Hepatocyte (in vitro differentiated cells): ENCODE results near the gene ZBED4. TPM values are rescaled to one million over a fixed set of nuclear protein-coding genes. Genes with fewer than 3 reads are reported as not detected.

Experiments
- DNase-seq: peaks from one replicate; pipeline ENCODE4 v3.0.0-alpha.2; 2016; ENCODE audit warnings: low spot score
- H2AFZ ChIP-seq: fragments of 200-600 bp; sonication (generic); 2 replicates; pipeline ENCODE4 v1.6.0; 2016; ENCODE audit warnings: antibody characterized with exemption, mild to moderate bottlenecking
- H3K27ac ChIP-seq: fragments of 200-600 bp; sonication (generic); 2 replicates; pipeline ENCODE4 v1.5.1; 2016; ENCODE audit warnings: mild to moderate bottlenecking
- H3K27me3 ChIP-seq: fragments of 200-600 bp; sonication (generic); 2 replicates; pipeline ENCODE4 v1.6.1; 2016
- H3K36me3 ChIP-seq: fragments of 200-600 bp; sonication (generic); replicated peaks from 2 replicates; pipeline ENCODE4 v1.5.1; 2016; ENCODE audit warnings: low read depth; ENCODE audit not compliant: insufficient read depth
- H3K4me1 ChIP-seq: fragments of 200-600 bp; sonication (generic); 2 replicates; pipeline ENCODE4 v1.5.1; 2016; ENCODE audit warnings: mild to moderate bottlenecking, moderate library complexity; ENCODE audit not compliant: insufficient read depth
- H3K4me2 ChIP-seq: fragments of 200-600 bp; sonication (generic); 2 replicates; pipeline ENCODE4 v1.6.0; 2016
- H3K4me3 ChIP-seq: fragments of 200-600 bp; sonication (generic); 2 replicates; pipeline ENCODE4 v1.5.1; 2016; ENCODE audit warnings: mild to moderate bottlenecking
- H3K79me2 ChIP-seq: fragments of 200-600 bp; sonication (generic); 2 replicates; pipeline ENCODE4 v1.6.0; 2017; ENCODE audit warnings: mild to moderate bottlenecking
- H3K9me2 ChIP-seq: fragments of 200-600 bp; sonication (generic); replicated peaks from 2 replicates; pipeline ENCODE4 v1.6.0; 2017; ENCODE audit warnings: mild to moderate bottlenecking; ENCODE audit not compliant: insufficient read depth
- H3K9me3 ChIP-seq: fragments of 200-600 bp; sonication (generic); 2 replicates; pipeline ENCODE4 v1.5.1; 2016; ENCODE audit warnings: low read depth, mild to moderate bottlenecking
- H4K20me1 ChIP-seq: fragments of 200-600 bp; sonication (generic); 2 replicates; pipeline ENCODE4 v1.6.0; 2016; ENCODE audit warnings: mild to moderate bottlenecking; ENCODE audit not compliant: insufficient read depth, poor library complexity, severe bottlenecking
- EZH2 ChIP-seq: fragments of 200-600 bp; sonication (generic); IDR thresholded peaks from 2 replicates; pipeline ENCODE4 v1.6.1; 2016; ENCODE audit warnings: antibody characterized with exemption, mild to moderate bottlenecking, borderline replicate concordance
- EZH2phosphoT487 ChIP-seq: fragments of 200-600 bp; sonication (generic); IDR thresholded peaks from one replicate; pipeline ENCODE4 v1.6.1; 2018; ENCODE audit warnings: antibody characterized with exemption, mild to moderate bottlenecking, low read depth, moderate library complexity; ENCODE audit not compliant: unreplicated experiment, severe bottlenecking
- WGBS: methylation state at CpG from one replicate; pipeline ENCODE4 v1.1.6; 2016; ENCODE audit warnings: low lambda C conversion rate; ENCODE audit errors: missing lambda C conversion rate; 5-methylcytosine and 5-hydroxymethylcytosine counted together
- polyA plus RNA-seq: library from polyadenylated mRNA; unstranded; fragments of >200 nt; fragmentation: Nextera tagmentation; extraction: Ambion mirVana; gene quantifications from 2 replicates; pipeline ENCODE4 v1.2.1, GENCODE V29; 2016
- total RNA-seq: library from RNA; depleted of rRNA; stranded (reverse); fragments of >200 nt; gene quantifications from 2 replicates; pipeline ENCODE4 v1.2.3, GENCODE V29; 2014
- TF ChIP-seq, protein P1 (sequence below): fragments of 200-600 bp; sonication (generic); IDR thresholded peaks from 2 replicates; pipeline ENCODE4 v1.5.1; 2016; ENCODE audit warnings: antibody characterized with exemption, mild to moderate bottlenecking; ENCODE audit not compliant: poor library complexity

The ZBED4 gene
- total and polyA plus RNA-seq, 2 experiments from 2014 or later: 14.9 to 16.3 TPM

DNA sequence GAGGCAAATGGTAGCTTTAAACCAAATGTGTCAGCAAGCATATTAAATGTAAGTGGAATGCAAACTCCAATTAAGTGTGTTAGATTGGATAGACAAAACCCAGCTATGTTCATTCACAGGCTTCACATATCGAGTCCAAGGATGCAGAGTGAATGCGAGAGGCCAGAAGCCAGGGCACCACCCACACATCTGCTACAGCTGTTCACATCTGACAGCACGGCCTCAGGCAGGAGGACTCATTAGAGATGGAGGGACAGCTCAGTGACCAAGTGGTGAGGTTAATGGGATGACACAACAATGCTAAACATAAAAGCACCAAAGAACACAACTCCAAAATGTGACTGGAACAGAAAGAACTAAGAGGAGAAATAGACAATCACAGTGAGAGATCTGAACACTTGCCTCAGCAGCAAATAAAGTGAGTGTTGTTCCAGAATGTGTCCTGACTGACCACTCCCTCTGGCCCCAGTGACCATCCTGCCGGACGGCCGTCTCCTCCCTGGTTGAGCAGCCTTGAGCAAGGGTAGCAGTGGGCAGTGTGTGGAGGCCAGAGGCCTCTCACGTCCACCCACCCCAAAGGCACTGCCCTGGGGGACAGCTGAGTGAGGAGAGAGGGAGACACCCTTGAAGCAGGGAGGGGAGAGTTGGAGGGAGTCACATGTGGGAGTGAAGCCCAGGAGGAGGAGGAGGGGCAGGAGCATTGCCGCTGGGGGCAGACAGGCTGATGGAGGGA is 40.8 kb downstream of the ZBED4 start:
- Histone ChIP-seq H3K4me2 (no peak overlapping the region), H3K27me3 (no peaks in the 10 kb centered on the region), H3K36me3 (no peaks in the 10 kb centered on the region), H3K79me2 (peaks cover 17% of the 10 kb centered on the region), H3K9me2 (no peaks in the 10 kb centered on the region), H3K4me3 (no peak overlapping the region), H3K27ac (no peak overlapping the region), H4K20me1 (no peaks in the 10 kb centered on the region), H2AFZ (no peak overlapping the region), H3K9me3 (no peaks in the 10 kb centered on the region), H3K4me1 (no peaks in the 10 kb centered on the region)
- no peak for DNase-seq
- WGBS: 94% methylated on average over 8 of the region's 8 CpGs
- TF ChIP-seq EZH2 (no peak), EZH2phosphoT487 (no peak)
- TF ChIP-seq, protein P1, sequence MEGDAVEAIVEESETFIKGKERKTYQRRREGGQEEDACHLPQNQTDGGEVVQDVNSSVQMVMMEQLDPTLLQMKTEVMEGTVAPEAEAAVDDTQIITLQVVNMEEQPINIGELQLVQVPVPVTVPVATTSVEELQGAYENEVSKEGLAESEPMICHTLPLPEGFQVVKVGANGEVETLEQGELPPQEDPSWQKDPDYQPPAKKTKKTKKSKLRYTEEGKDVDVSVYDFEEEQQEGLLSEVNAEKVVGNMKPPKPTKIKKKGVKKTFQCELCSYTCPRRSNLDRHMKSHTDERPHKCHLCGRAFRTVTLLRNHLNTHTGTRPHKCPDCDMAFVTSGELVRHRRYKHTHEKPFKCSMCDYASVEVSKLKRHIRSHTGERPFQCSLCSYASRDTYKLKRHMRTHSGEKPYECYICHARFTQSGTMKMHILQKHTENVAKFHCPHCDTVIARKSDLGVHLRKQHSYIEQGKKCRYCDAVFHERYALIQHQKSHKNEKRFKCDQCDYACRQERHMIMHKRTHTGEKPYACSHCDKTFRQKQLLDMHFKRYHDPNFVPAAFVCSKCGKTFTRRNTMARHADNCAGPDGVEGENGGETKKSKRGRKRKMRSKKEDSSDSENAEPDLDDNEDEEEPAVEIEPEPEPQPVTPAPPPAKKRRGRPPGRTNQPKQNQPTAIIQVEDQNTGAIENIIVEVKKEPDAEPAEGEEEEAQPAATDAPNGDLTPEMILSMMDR: no peak

DNA sequence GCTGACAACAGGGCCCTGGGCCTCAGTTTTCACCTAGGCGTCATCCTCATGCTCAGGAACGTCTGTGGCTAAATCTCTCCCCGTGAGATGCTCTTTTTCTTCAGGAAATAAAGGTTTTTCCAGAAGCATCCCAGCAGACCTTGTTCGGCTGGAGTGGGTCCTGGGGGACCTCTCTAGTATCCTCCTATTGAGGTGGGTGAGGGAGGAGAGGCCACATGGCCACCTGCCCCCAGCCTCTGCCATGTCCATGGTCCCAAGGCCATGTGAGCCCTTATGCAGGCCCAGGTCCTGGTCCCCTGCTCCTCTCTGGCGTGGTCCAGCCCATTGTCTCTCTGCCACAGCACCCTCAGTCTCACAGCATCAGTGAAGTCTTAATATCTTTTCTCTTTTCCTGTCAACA is 42.6 kb downstream of the ZBED4 start:
- Histone ChIP-seq H3K4me3 (no peak overlapping the region), H3K4me1 (no peaks in the 10 kb centered on the region), H3K4me2 (no peak overlapping the region), H3K27me3 (no peaks in the 10 kb centered on the region), H4K20me1 (no peaks in the 10 kb centered on the region), H3K36me3 (no peaks in the 10 kb centered on the region), H3K9me3 (no peaks in the 10 kb centered on the region), H3K79me2 (peaks cover 2% of the 10 kb centered on the region), H3K9me2 (no peaks in the 10 kb centered on the region), H2AFZ (no peak overlapping the region), H3K27ac (no peak overlapping the region)
- 100% methylated on average over 5 of the region's 5 CpGs for WGBS
- TF ChIP-seq EZH2: no peak
- no peak for TF ChIP-seq EZH2phosphoT487
- TF ChIP-seq, protein P1: no peak
- DNase-seq: no peak

DNA sequence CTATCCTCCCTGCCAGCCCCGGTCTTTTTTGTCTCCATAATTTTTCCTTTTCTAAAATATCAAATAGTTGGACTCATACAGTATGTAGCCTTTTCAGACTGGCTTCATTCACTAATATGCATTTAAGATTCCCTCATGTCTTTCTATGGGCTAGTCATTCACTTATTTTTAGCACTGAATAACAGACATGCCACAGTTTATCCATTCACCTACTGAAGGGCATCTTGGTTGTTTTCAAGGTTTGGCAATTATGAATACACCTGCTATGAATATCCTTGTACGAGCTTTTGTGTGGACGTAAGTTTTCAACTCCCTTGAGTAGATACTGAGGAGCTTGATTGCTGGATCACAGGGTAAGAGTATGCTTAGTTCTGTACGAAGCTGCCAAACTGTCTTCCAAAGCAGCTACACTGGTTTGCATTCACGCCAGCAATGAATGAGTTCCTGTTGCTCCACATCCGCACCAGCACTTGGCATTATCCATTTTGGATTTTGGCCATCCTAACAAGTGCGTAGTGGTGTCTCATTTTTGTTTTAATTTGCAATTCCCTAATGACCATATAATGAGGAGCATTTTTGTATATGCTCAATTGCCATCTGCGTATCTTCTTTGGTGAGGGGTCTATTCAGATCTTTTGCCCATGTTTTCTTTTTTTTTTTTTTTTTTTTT is 43.5 kb downstream of the ZBED4 start:
- Histone ChIP-seq H3K4me1 (no peaks in the 10 kb centered on the region), H3K36me3 (no peaks in the 10 kb centered on the region), H3K4me3 (no peak overlapping the region), H4K20me1 (no peaks in the 10 kb centered on the region), H3K79me2 (no peaks in the 10 kb centered on the region), H3K27ac (no peak overlapping the region), H3K9me3 (no peaks in the 10 kb centered on the region), H2AFZ (no peak overlapping the region), H3K9me2 (no peaks in the 10 kb centered on the region), H3K4me2 (no peak overlapping the region), H3K27me3 (no peaks in the 10 kb centered on the region)
- no peak for DNase-seq
- WGBS: 95% methylated on average over 8 of the region's 8 CpGs
- TF ChIP-seq EZH2phosphoT487: no peak
- TF ChIP-seq, protein P1: no peak
- no peak for TF ChIP-seq EZH2
